NB4 (cell line): ENCODE data around the gene CCL20.

Experiments
- MYC ChIP-seq: IDR thresholded peaks from 2 replicates; pipeline ENCODE4 v1.6.1; 2011; ENCODE audit warnings: low read depth, low read length
- POLR2A ChIP-seq: IDR thresholded peaks from 2 replicates; pipeline ENCODE4 v1.6.1; 2011; ENCODE audit warnings: mild to moderate bottlenecking; ENCODE audit not compliant: insufficient read length; ENCODE audit errors: extremely low read depth
- TF ChIP-seq, protein P1 (sequence below): IDR thresholded peaks from one replicate; pipeline ENCODE4 v1.5.1; 2012; ENCODE audit warnings: low read depth, low read length

DNA sequence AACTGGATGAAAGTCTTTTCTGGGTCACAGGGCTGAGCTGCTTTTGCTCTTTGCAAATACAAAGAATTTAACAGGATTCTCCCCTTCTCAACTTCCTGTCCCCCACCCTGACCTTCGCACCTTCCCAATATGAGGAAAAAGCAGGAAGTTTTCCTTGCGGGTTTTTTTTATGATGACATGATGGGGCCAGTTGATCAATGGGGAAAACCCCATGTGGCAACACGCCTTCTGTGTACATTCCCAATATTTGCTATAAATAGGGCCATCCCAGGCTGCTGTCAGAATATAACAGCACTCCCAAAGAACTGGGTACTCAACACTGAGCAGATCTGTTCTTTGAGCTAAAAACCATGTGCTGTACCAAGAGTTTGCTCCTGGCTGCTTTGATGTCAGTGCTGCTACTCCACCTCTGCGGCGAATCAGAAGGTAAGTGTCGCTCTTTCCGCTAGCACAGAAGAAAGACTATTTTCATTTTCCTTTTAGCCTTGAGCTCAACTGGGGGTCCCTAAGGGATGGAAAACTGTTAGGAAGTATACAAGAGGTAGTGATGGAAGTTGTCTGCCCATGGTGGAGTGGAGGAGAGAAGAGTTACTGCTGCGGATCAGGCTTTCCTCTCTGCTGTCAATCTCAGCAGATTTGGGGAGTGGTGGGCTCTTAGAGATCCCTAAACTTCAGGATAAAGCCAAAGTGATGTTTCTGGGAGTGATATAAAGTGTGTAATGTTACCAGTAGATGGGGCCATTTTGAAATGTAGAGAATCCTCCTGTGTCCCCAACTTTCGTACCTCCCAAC, at the start of gene CCL20:
- TF ChIP-seq, protein P1, sequence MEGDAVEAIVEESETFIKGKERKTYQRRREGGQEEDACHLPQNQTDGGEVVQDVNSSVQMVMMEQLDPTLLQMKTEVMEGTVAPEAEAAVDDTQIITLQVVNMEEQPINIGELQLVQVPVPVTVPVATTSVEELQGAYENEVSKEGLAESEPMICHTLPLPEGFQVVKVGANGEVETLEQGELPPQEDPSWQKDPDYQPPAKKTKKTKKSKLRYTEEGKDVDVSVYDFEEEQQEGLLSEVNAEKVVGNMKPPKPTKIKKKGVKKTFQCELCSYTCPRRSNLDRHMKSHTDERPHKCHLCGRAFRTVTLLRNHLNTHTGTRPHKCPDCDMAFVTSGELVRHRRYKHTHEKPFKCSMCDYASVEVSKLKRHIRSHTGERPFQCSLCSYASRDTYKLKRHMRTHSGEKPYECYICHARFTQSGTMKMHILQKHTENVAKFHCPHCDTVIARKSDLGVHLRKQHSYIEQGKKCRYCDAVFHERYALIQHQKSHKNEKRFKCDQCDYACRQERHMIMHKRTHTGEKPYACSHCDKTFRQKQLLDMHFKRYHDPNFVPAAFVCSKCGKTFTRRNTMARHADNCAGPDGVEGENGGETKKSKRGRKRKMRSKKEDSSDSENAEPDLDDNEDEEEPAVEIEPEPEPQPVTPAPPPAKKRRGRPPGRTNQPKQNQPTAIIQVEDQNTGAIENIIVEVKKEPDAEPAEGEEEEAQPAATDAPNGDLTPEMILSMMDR: peak; percentile 0
- TF ChIP-seq MYC: no peak
- TF ChIP-seq POLR2A: no peak
